ENCODE measurements around the gene ITPRID1.
"Not testable (repeated sequence)": the region's sequence is repeated elsewhere in the genome, so short reads cannot be mapped to it uniquely, and the experiment has no call there.

Gene ITPRID1

DNA sequence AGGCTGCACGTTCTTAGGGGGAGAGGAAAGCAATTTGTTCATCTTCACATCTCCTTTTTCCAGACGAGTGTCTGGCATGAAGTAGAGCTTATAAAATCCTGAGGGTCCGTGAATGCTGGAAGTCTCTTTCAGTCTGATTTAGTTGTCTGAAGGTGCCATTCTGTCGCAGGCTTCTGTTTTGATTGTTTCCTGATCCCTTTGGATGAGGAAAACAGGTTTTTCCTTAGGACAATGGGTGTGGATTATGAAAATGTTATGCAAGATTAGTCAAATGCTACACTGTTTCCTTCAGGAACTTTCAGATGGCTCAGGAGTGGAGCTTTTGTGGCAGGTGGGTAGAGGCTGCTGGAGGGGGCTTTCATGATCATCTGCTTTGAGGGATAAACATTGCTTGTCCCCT, at the start of gene ITPRID1:
Gene ITPRID1, plus strand, starts transcription at position 301 of the 400 bp plus-strand sequence. CDS start 38,935 bp downstream, outside the sequence.
- no peak within 1 kb of the TSS for H3K27ac ChIP-seq
- H3K4me3 ChIP-seq = no peak within 1 kb of the TSS

GRCh38 chr7:31464601-31465000, 49.3 kb upstream of the ITPRID1 start:
- Histone ChIP-seq H3K27ac (no peak overlapping the region), H3K4me3 (no peak overlapping the region)

DNA sequence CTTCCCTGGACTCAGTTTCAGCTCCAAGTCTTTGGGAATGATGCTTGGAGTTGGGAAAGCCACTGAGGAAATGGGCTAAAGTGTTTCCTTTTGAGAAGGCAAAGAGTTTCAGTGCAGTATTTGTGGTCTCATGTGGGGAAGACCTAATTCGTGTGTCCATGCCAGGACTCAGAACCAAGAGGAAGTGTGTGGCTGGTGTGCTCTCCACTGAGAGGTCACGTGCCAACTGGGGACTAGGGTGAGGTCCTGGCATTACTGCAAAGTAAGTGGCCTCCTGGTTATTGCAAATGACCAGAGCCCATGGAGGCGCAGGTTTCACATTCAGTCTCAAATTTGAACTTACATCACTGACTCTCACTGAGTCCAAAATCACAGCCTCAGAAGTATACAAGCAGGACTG, 48.6 kb upstream of the ITPRID1 start:
- Histone ChIP-seq H3K4me3 (no peak overlapping the region), H3K27ac (no peak overlapping the region)

DNA sequence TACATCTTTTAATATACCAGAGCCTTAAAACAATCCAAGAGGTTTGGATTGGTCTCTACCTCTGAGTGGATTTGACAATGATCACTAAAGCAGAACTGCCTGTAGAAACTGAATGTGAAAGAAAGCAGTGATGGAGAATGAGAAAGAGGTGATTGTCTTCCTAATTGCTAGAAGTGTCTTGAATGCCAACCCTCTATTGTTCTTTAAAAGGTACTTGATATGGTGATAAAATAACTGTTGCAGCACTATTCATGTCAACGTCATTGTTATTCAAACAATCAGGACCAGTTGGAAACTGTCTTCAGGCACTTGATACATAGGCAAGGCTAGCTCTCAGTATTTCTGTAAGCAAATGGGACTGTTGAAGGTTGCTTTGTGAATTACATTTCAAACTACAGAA, 47.9 kb upstream of the ITPRID1 start:
- Histone ChIP-seq H3K4me3 (no peak overlapping the region), H3K27ac (no peak overlapping the region)

DNA sequence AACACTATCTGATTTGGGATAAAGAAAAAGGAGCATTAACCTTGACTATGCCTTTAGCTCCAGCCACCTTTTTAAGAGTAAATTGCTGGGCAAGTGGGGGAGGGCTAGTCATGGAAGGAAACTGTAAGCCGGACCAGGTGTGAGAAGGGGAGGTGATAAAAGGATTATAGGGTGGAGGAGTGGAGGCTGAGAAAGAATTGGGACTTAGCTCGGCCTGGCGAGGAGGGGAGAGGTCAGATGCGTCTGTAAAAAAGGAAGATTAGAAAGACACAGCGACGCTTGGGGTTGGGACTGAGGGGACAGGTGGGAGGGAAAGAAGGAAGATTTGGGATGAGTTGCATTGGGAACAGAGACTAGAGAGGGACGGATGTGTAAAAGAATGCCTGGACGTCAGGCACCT, 43.0 kb upstream of the ITPRID1 start:
- H3K4me3 ChIP-seq, H3K27ac ChIP-seq: not testable (repeated sequence)

- H3K4me3 ChIP-seq = no peak overlapping the region
- H3K27ac ChIP-seq = no peak overlapping the region
Observed at GRCh38 chr7:31475368-31475767, 38.5 kb upstream of the ITPRID1 start.

- Histone ChIP-seq H3K4me3 (no peak overlapping the region), H3K27ac (no peak overlapping the region)
Observed at GRCh38 chr7:31476073-31476745, 37.7 kb upstream of the ITPRID1 start.

GRCh38 chr7:31476941-31477677, 36.8 kb upstream of the ITPRID1 start:
- no peak overlapping the region for H3K27ac ChIP-seq

GRCh38 chr7:31478018-31478417, 35.9 kb upstream of the ITPRID1 start:
- H3K27ac ChIP-seq = no peak overlapping the region
- no peak overlapping the region for H3K4me3 ChIP-seq

More at GRCh38 chr7:31476941-31477677, 36.8 kb upstream of the ITPRID1 start:
- no peak overlapping the region for H3K4me3 ChIP-seq

GRCh38 chr7:31478721-31479120, 35.2 kb upstream of the ITPRID1 start:
- H3K27ac ChIP-seq = no peak overlapping the region
- no peak overlapping the region for H3K4me3 ChIP-seq

DNA sequence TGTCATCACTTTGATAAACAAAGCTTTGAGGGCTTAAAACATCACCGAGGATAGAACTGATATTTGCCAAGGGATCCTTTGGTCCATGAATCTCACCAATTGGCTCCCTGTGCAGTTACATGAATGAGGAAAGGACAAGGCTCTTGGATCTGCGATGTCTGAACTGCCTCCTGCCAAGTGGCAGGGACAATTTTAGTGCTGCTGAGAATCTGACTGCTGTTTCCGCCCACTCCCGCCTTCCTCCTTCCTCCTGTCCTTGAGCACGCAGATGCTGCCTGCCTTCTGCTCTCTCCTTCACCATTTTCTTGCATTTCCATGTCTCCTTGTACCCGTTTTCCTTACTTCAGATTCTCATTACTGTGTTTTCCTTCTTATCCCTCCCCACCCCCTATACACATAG, 26.8 kb upstream of the ITPRID1 start:
- no peak overlapping the region for H3K27ac ChIP-seq

DNA sequence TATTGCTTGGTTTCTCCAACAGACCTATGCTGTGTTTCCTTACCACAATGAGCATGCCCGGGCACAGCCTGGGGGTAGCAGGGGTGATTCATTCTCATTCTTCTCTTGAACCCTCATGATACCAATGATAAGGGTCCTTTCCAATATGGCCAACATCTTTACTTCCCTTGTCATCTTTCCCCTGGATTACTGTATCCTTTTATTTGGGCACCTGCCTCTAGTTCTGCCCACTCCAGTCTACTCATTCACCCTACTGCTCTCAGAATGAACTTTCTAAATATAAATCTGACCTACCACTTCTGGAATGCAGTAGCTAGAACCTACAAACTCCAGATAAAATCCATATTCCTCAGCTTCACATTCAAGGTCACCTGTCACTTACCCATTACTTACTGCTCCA, 26.4 kb upstream of the ITPRID1 start:
- Histone ChIP-seq H3K27ac (no peak overlapping the region), H3K4me3 (no peak overlapping the region)

More for the DNA sequence above, 26.8 kb upstream of the ITPRID1 start:
- H3K4me3 ChIP-seq = no peak overlapping the region

DNA sequence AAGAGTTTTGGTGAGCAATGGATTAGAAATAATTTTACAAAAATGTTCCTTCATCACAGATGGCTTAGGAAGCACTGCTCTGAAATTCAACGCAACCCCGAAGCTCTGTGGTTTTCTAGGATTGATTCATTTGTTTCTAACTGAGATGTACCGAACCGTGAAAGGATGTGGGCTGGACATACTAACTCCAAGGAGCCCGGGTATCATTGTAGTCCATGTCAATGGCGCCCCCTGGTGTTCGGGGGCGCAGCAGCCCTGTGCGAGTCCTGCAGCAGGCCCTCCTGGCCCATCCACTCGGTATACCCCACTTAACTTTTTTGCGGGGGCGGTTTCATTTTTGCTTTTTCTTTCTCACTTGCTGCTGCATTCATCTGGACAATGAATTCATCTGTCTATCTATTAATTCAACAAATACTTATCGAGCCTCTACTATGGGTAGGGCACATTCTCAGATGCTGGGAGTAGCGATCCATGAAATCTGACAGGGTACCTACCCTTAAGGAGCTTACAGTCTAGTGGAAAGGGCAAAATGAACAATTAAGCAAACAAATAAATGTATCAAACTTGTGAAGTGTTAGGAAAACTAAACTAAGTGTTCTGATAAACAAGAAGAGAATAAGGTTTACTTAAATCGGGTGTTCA, 25.2 kb upstream of the ITPRID1 start:
- no peak overlapping the region for H3K27ac ChIP-seq
- H3K4me3 ChIP-seq = no peak overlapping the region

- Histone ChIP-seq H3K27ac (no peak overlapping the region), H3K4me3 (no peak overlapping the region)
Observed at GRCh38 chr7:31490796-31491314, 23.0 kb upstream of the ITPRID1 start.

- Histone ChIP-seq H3K4me3 (no peak overlapping the region), H3K27ac (no peak overlapping the region)
Observed at GRCh38 chr7:31492086-31492485, 21.8 kb upstream of the ITPRID1 start.

DNA sequence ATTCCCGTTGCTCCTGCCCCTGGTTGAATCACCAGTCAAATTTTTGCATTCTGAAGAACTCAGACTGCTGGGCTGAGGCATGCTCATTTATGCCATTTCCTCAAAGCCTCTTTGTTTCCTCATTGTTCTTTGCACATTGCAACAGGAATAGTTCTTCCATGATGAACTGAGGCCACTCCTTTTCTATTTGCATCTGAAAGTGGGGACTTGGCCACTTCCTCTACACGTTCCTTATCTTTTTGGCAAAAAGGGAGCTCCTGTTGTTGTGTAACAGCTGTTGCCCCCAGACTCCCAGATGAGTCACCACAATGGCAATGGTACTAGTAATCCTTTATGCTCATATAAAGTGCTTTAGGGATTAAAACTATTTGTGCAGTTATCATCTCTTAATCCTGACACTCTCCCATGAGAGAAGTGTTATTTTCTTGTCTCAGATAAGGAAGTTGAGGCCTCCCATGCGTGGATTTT, 20.1 kb upstream of the ITPRID1 start:
- H3K27ac ChIP-seq = no peak overlapping the region
- no peak overlapping the region for H3K4me3 ChIP-seq

- Histone ChIP-seq H3K27ac (no peak overlapping the region), H3K4me3 (no peak overlapping the region)
Observed at GRCh38 chr7:31494421-31494820, 19.5 kb upstream of the ITPRID1 start.

- Histone ChIP-seq H3K4me3 (no peak overlapping the region), H3K27ac (no peak overlapping the region)
Observed at GRCh38 chr7:31495653-31496052, 18.2 kb upstream of the ITPRID1 start.

DNA sequence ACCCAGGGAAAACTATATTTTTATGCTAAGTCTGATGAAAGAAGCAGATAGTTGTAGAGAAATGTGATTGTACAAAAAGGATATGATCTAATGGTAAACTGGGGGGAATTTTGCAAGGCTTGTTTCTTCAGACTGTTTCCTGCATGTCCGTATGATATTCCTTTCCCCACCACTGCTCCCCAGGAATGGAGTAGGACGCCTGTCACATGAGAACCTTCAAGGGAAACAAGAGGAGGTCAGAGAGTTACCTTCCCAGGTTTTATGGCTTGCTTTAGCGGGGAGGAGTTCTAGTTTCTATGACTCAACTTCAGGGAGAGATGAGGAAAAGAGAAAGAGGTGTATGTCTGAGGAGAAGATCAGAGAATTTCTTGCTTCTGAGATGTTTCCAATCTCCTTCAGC, 16.4 kb upstream of the ITPRID1 start:
- H3K27ac ChIP-seq = no peak overlapping the region

GRCh38 chr7:31500656-31501055, 13.2 kb upstream of the ITPRID1 start:
- H3K4me3 ChIP-seq = no peak overlapping the region
- H3K27ac ChIP-seq = no peak overlapping the region

More for the DNA sequence above, 16.4 kb upstream of the ITPRID1 start:
- H3K4me3 ChIP-seq = no peak overlapping the region

DNA sequence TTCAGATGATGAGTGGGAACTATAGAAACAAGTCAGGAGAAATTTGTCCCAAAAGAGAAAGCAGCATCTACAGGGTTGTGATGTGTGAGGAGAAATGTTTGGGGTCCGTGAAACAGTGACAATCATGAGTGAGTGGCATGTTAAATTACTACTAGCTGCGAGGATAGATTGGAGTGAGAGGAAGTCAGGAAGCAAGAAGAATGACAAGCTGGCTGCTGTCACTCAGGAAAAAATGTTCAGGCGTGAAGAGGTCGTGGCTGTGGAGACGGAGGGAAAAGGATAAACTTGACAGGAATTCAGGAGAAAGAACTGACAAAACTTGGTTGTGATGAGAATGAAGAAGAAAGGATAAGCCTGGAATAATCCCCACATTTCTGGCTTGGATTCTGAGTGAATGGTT, 5.1 kb upstream of the ITPRID1 start:
- no peak overlapping the region for H3K27ac ChIP-seq
- no peak overlapping the region for H3K4me3 ChIP-seq

Data from skin epidermis (tissue), 12 donors.